Osteocyte (in vitro differentiated cells): Measurements from ENCODE around the gene PER3. TPM values are rescaled to one million over a fixed set of nuclear protein-coding genes. Genes with fewer than 3 reads are reported as not detected.

Source experiments
- DNase-seq: peaks from one replicate; pipeline ENCODE4 v3.0.0; 2021; ENCODE audit warnings: mixed read lengths; ENCODE audit not compliant: unreplicated experiment; ENCODE audit errors: extremely low spot score
- H3K27ac Mint-ChIP-seq: one replicate; pipeline ENCODE4 v1.8.0; 2021; ENCODE audit warnings: mild to moderate bottlenecking, mixed read lengths; ENCODE audit not compliant: unreplicated experiment
- H3K27me3 Mint-ChIP-seq: one replicate; pipeline ENCODE4 v1.8.0; 2021; ENCODE audit warnings: mixed read lengths; ENCODE audit not compliant: unreplicated experiment
- H3K36me3 Mint-ChIP-seq: one replicate; pipeline ENCODE4 v1.8.0; 2021; ENCODE audit warnings: mixed read lengths; ENCODE audit not compliant: unreplicated experiment
- H3K4me1 Mint-ChIP-seq: one replicate; pipeline ENCODE4 v1.8.0; 2021; ENCODE audit warnings: mixed read lengths; ENCODE audit not compliant: unreplicated experiment
- H3K4me3 Mint-ChIP-seq: one replicate; pipeline ENCODE4 v1.8.0; 2021; ENCODE audit warnings: mild to moderate bottlenecking, moderate library complexity, mixed read lengths; ENCODE audit not compliant: unreplicated experiment
- H3K9me3 Mint-ChIP-seq: one replicate; pipeline ENCODE4 v1.8.0; 2021; ENCODE audit warnings: mixed read lengths; ENCODE audit not compliant: unreplicated experiment
- CTCF ChIP-seq: fragments of 200-600 bp; sonication (generic); IDR thresholded peaks from 2 replicates; pipeline ENCODE4 v1.5.0; 2021; ENCODE audit warnings: antibody characterized with exemption, mild to moderate bottlenecking, moderate library complexity
- total RNA-seq: library from RNA; stranded (reverse); gene quantifications from 2 replicates; pipeline ENCODE4 v1.2.1, GENCODE V29; 2021

Gene PER3
- total RNA-seq, 1 donor from 2014 or later, result 8.8 TPM

DNA sequence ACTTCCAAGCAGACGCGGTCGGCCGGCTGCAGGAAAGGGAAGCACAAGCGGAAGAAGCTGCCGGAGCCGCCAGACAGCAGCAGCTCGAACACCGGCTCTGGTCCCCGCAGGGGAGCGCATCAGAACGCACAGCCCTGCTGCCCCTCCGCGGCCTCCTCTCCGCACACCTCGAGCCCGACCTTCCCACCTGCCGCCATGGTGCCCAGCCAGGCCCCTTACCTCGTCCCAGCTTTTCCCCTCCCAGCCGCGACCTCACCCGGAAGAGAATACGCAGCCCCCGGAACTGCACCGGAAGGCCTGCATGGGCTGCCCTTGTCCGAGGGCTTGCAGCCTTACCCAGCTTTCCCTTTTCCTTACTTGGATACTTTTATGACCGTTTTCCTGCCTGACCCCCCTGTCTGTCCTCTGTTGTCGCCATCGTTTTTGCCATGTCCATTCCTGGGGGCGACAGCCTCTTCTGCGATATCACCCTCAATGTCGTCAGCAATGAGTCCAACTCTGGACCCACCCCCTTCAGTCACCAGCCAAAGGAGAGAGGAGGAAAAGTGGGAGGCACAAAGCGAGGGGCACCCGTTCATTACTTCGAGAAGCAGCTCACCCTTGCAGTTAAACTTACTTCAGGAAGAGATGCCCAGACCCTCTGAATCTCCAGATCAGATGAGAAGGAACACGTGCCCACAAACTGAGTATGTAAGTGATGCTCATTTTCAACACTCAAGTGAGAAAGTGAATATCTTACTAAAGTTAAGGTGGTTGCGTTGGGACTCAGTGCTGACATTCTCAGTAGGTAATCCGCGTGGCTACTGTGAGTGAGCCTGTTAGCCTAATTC lies 43.2 kb downstream of the PER3 start:
- H3K9me3 Mint-ChIP-seq, result no peaks in the 10 kb centered on the region
- H3K4me1 Mint-ChIP-seq, result no peaks in the 10 kb centered on the region
- no peak for DNase-seq
- no peaks in the 10 kb centered on the region for H3K27me3 Mint-ChIP-seq
- H3K4me3 Mint-ChIP-seq, result no peak overlapping the region
- TF ChIP-seq CTCF, result no peak
- peaks cover 12% of the 10 kb centered on the region for H3K36me3 Mint-ChIP-seq
- H3K27ac Mint-ChIP-seq, result no peak overlapping the region

GRCh38 chr1:7831458-7831857 lies 47.4 kb downstream of the PER3 start:
- TF ChIP-seq CTCF, result no peak
- Mint-ChIP-seq H3K27me3 (no peaks in the 10 kb centered on the region), H3K36me3 (peaks cover 18% of the 10 kb centered on the region), H3K4me3 (no peak overlapping the region), H3K9me3 (no peaks in the 10 kb centered on the region), H3K4me1 (no peaks in the 10 kb centered on the region), H3K27ac (no peak overlapping the region)
- no peak for DNase-seq

DNA sequence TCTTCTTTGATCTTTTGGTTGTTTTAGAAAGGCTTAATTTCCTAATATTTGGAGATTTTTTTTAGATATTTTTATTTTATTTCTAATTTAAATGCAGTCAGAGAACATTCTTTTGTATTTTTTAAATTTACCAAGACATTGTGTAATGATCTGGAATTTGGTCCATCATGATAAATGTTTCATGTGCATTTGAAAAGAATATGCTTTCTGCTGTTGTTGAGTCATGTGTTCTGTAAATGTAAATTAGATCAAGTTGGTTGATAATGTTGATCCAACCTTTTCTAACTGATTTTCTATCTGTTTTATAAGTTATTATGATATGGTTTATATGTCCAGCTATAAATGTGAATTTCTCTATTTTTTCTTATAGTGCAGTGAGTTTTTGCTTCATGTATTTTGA lies 48.9 kb downstream of the PER3 start:
- Mint-ChIP-seq H3K4me1 (no peaks in the 10 kb centered on the region), H3K9me3 (peaks cover 4% of the 10 kb centered on the region), H3K36me3 (peaks cover 19% of the 10 kb centered on the region), H3K4me3 (no peak overlapping the region), H3K27ac (no peak overlapping the region), H3K27me3 (no peaks in the 10 kb centered on the region)
- DNase-seq, result no peak
- TF ChIP-seq CTCF, result no peak

GRCh38 chr1:7838714-7839113 lies 54.6 kb downstream of the PER3 start:
- no peak for DNase-seq
- Mint-ChIP-seq H3K4me3 (no peak overlapping the region), H3K36me3 (peaks cover 44% of the 10 kb centered on the region), H3K27ac (no peak overlapping the region), H3K4me1 (no peaks in the 10 kb centered on the region), H3K9me3 (peaks cover 19% of the 10 kb centered on the region), H3K27me3 (no peaks in the 10 kb centered on the region)
- TF ChIP-seq CTCF, result no peak

DNA sequence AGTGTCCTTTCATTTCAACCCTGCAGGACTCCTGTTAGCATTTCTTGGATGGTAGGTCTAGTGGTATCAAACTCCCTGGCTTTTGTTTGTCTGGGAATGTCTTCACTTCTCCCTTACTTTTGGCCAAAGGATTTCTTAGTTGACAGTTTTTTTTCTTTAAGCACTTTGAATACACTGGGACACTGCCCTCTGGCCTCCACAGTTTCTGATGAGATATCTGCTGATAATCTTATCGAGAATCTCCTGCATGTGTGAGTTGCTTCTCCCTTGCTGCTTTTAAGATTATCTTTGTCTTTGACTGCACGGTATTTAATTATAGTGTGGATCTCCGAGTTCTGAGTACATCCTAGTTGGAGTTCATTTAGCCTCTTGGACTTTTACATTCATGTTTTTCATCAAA lies 55.4 kb downstream of the PER3 start:
- Mint-ChIP-seq H3K27me3 (no peaks in the 10 kb centered on the region), H3K4me1 (no peaks in the 10 kb centered on the region), H3K36me3 (peaks cover 44% of the 10 kb centered on the region), H3K9me3 (peaks cover 19% of the 10 kb centered on the region), H3K27ac (no peak overlapping the region), H3K4me3 (no peak overlapping the region)
- DNase-seq, result no peak
- no peak for TF ChIP-seq CTCF
